ENCODE measurements around the gene ZNF330. TPM values are rescaled to one million over a fixed set of nuclear protein-coding genes. Genes with fewer than 3 reads are reported as not detected.

Gene ZNF330
- total RNA-seq, 1 donor from 2014 or later, result 25.9 TPM

GRCh38 chr4:141233673-141234072 is 13.0 kb downstream of the ZNF330 start:
- Mint-ChIP-seq H3K27me3 (ENCODE audit: low read depth) (no peaks in the 10 kb centered on the region), H3K27ac (ENCODE audit: unreplicated experiment) (no peak overlapping the region), H3K9me3 (ENCODE audit: low read depth) (no peaks in the 10 kb centered on the region), H3K4me1 (ENCODE audit: low read depth) (no peaks in the 10 kb centered on the region), H3K36me3 (ENCODE audit: low read depth) (peaks cover 21% of the 10 kb centered on the region), H3K4me3 (ENCODE audit: unreplicated experiment) (no peak overlapping the region)
- DNase-seq (ENCODE audit: low spot score), result no peak
- TF ChIP-seq CTCF (IDR thresholded peaks at IDR 0.05), result no peak

- TF ChIP-seq CTCF (IDR thresholded peaks at IDR 0.05), result no peak
Measured at GRCh38 chr4:141238186-141238585, 17.5 kb downstream of the ZNF330 start.

GRCh38 chr4:141240259-141240658 is 19.6 kb downstream of the ZNF330 start:
- TF ChIP-seq CTCF (IDR thresholded peaks at IDR 0.05), result no peak
- no peak for DNase-seq (ENCODE audit: low spot score)
- H3K4me3 Mint-ChIP-seq (ENCODE audit: unreplicated experiment), result no peak overlapping the region
- H3K9me3 Mint-ChIP-seq (ENCODE audit: low read depth), result no peaks in the 10 kb centered on the region
- H3K36me3 Mint-ChIP-seq (ENCODE audit: low read depth), result no peaks in the 10 kb centered on the region
- peaks cover 9% of the 10 kb centered on the region for H3K4me1 Mint-ChIP-seq (ENCODE audit: low read depth)
- no peaks in the 10 kb centered on the region for H3K27me3 Mint-ChIP-seq (ENCODE audit: low read depth)
- H3K27ac Mint-ChIP-seq (ENCODE audit: unreplicated experiment), result no peak overlapping the region

More at GRCh38 chr4:141238186-141238585, 17.5 kb downstream of the ZNF330 start:
- Mint-ChIP-seq H3K27ac (ENCODE audit: unreplicated experiment) (no peak overlapping the region), H3K4me1 (ENCODE audit: low read depth) (peaks cover 6% of the 10 kb centered on the region), H3K36me3 (ENCODE audit: low read depth) (peaks cover 7% of the 10 kb centered on the region), H3K4me3 (ENCODE audit: unreplicated experiment) (no peak overlapping the region), H3K9me3 (ENCODE audit: low read depth) (no peaks in the 10 kb centered on the region), H3K27me3 (ENCODE audit: low read depth) (no peaks in the 10 kb centered on the region)
- DNase-seq (ENCODE audit: low spot score), result no peak

GRCh38 chr4:141240671-141241070 is 20.0 kb downstream of the ZNF330 start:
- TF ChIP-seq CTCF (IDR thresholded peaks at IDR 0.05), result no peak
- Mint-ChIP-seq H3K4me1 (ENCODE audit: low read depth) (peaks cover 13% of the 10 kb centered on the region), H3K27ac (ENCODE audit: unreplicated experiment) (no peak overlapping the region), H3K9me3 (ENCODE audit: low read depth) (no peaks in the 10 kb centered on the region), H3K27me3 (ENCODE audit: low read depth) (no peaks in the 10 kb centered on the region), H3K4me3 (ENCODE audit: unreplicated experiment) (no peak overlapping the region), H3K36me3 (ENCODE audit: low read depth) (no peaks in the 10 kb centered on the region)
- no peak for DNase-seq (ENCODE audit: low spot score)

- DNase-seq (ENCODE audit: low spot score), result no peak
- Mint-ChIP-seq H3K27me3 (ENCODE audit: low read depth) (no peaks in the 10 kb centered on the region), H3K4me3 (ENCODE audit: unreplicated experiment) (no peak overlapping the region), H3K9me3 (ENCODE audit: low read depth) (no peaks in the 10 kb centered on the region), H3K36me3 (ENCODE audit: low read depth) (no peaks in the 10 kb centered on the region), H3K27ac (ENCODE audit: unreplicated experiment) (no peak overlapping the region), H3K4me1 (ENCODE audit: low read depth) (peaks cover 22% of the 10 kb centered on the region)
- no peak for TF ChIP-seq CTCF (IDR thresholded peaks at IDR 0.05)
Measured at GRCh38 chr4:141241986-141242385, 21.3 kb downstream of the ZNF330 start.

Data from chondrocyte (in vitro differentiated cells).